ENCODE results near the gene C1orf50. TPM values are rescaled to one million over a fixed set of nuclear protein-coding genes. Genes with fewer than 3 reads are reported as not detected.

The C1orf50 gene
- total RNA-seq, 1 donor from 2014 or later, result 6.1 TPM

DNA sequence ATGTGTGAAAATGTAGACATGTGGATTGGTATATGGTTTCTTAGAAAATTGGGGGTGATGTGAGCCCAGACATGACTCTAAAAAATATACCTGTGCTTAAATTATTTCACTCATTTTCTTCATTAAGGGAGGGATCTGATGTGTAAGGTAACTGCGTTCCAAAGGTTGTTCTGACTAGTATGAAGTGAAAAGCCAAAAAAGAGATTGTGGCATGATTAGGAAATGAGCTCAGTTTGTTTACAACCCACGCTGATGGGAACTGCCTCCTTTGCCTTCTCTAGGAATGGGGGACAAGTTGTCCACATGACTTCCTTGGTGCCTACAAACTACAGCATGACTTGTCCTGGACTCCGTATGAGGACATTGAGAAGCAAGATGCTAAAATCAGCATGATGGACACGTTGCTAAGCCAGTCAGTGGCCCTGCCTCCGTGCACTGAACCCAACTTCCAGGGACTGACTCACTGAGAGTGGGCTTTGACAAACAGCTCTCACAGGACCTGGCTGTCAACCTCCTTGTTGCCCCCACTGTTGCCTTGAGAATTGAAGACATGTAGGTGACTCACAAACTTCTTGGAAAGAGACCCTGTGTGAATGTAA lies 8.0 kb downstream of the C1orf50 start:
- no peaks in the 10 kb centered on the region for H3K9me3 ChIP-seq
- peaks cover 48% of the 10 kb centered on the region for H3K36me3 ChIP-seq
- no peak for ATAC-seq
- no peak overlapping the region for H3K27ac ChIP-seq
- H3K4me3 ChIP-seq, result no peak overlapping the region
- no peak for DNase-seq
- intact Hi-C loops (cut with DNase I), result no loop called here
- no peaks in the 10 kb centered on the region for H3K27me3 ChIP-seq
- H3K4me1 ChIP-seq, result no peaks in the 10 kb centered on the region
- TF ChIP-seq, protein P1, sequence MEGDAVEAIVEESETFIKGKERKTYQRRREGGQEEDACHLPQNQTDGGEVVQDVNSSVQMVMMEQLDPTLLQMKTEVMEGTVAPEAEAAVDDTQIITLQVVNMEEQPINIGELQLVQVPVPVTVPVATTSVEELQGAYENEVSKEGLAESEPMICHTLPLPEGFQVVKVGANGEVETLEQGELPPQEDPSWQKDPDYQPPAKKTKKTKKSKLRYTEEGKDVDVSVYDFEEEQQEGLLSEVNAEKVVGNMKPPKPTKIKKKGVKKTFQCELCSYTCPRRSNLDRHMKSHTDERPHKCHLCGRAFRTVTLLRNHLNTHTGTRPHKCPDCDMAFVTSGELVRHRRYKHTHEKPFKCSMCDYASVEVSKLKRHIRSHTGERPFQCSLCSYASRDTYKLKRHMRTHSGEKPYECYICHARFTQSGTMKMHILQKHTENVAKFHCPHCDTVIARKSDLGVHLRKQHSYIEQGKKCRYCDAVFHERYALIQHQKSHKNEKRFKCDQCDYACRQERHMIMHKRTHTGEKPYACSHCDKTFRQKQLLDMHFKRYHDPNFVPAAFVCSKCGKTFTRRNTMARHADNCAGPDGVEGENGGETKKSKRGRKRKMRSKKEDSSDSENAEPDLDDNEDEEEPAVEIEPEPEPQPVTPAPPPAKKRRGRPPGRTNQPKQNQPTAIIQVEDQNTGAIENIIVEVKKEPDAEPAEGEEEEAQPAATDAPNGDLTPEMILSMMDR (IDR thresholded peaks at IDR 0.05), result no peak

DNA sequence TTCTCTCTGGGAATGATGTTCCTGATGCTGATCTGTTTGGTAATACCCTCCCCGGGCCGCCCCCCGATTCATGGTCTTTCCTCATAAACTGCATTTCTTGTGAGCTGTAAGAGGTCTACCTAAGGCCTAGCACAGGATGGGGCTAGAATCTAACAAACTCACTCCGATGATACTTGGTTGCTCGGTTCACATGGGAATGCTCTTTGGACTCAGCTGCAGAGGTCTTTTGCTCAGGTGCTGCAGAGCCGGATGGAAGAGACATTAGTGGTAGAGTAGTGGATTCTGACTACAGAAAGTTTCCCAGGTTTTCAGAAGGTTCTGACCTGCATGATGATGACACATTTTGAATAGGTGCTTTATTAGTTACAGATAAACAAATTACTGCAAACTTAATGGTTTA lies 9.5 kb downstream of the C1orf50 start:
- ATAC-seq, result no peak
- peaks cover 54% of the 10 kb centered on the region for H3K36me3 ChIP-seq

DNA sequence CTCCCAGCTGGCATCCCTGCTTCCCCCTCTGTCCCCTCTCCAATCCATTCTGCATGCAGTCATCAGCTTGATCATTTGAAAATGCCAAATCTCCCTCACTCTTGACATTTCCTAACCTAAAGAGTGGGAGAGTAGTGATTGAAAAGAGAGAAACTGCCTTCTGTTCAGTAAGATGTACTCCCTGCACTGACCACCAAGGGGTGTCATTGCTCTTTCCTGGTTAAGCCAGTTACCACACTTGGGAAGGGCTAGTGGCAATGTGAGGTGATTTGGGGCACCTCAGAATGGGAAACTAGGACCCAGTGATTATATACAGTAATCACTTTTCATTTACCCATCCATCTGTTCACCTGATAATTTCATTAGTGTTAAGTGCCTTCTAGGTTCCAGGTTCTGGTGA lies 10.8 kb downstream of the C1orf50 start:
- DNase-seq, result no peak
- Histone ChIP-seq H3K9me3 (no peaks in the 10 kb centered on the region), H3K4me3 (no peak overlapping the region), H3K4me1 (no peaks in the 10 kb centered on the region), H3K36me3 (peaks cover 58% of the 10 kb centered on the region), H3K27me3 (no peaks in the 10 kb centered on the region), H3K27ac (no peak overlapping the region)
- TF ChIP-seq, protein P1 (IDR thresholded peaks at IDR 0.05), result peak; percentile 54
- peak; percentile 78 for ATAC-seq
- intact Hi-C loops (cut with DNase I), result no loop called here

More for the DNA sequence above, 9.5 kb downstream of the C1orf50 start:
- no peaks in the 10 kb centered on the region for H3K27me3 ChIP-seq
- no peaks in the 10 kb centered on the region for H3K4me1 ChIP-seq
- TF ChIP-seq, protein P1 (IDR thresholded peaks at IDR 0.05), result no peak
- no peaks in the 10 kb centered on the region for H3K9me3 ChIP-seq
- H3K4me3 ChIP-seq, result no peak overlapping the region
- H3K27ac ChIP-seq, result no peak overlapping the region
- intact Hi-C loops (cut with DNase I), result no loop called here
- no peak for DNase-seq

DNA sequence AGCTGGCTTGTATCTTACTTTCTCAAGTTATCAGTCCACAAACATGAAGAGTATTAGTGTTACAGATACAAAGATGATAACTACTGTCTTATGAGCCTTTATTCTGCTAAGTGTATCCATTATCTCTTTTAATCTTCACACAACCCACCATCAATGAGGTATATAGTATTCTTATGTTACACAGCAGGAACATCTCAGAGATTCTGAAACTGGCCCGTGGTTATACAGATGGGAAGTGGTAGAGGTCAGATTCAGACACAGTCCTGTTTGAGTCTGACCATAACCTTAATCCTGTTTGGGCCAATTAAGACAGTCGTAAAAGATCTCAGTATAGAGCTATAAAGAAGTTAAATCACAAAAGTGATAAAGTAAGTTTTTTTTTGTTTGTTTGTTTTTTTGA lies 12.7 kb downstream of the C1orf50 start:
- TF ChIP-seq, protein P1 (IDR thresholded peaks at IDR 0.05), result no peak
- peaks cover 43% of the 10 kb centered on the region for H3K36me3 ChIP-seq
- H3K27me3 ChIP-seq, result no peaks in the 10 kb centered on the region
- peaks cover under 1% of the 10 kb centered on the region for H3K4me1 ChIP-seq
- no peaks in the 10 kb centered on the region for H3K9me3 ChIP-seq
- DNase-seq (no peak), ATAC-seq (no peak)
- H3K4me3 ChIP-seq, result no peak overlapping the region
- H3K27ac ChIP-seq, result no peak overlapping the region
- intact Hi-C loops (cut with DNase I), result no loop called here

DNA sequence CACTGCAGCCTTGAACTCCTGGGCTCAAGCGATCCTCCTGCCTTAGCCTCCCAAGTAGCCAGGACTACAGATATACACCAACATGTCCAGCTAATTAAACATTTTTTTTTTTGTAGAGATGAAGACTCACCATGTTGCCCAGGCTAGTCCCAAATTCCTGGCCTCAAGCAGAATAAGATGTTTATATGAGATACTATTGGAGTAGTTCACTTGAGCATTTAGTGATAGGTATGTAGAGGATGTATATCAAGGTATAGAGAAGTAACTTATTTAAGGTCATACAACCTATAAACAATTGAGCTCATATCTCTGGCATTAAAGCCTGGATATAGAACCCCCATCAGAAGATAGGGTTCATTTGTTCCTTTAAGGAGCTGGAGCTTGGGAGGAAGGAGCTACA lies 13.1 kb downstream of the C1orf50 start:
- no peak for ATAC-seq
- TF ChIP-seq, protein P1 (IDR thresholded peaks at IDR 0.05), result no peak

DNA sequence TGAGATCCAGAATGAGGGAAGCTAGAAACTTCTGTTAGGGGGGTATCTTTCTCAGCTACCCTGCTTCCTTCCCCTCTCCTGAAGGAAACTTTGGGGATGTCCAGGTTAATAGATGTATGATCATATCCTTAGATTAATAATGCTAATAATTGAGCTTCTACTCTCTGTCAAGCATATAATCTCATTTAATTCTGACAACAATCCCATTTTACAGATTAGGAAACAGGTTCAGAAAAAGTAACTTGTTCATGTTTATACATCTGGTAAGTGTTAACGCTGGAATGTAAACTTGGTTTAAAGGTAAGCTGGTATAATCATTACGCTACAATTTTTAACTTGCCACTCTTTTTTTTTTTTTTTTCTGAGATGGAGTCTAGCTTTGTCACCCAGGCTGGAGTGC lies 16.0 kb downstream of the C1orf50 start:
- H3K36me3 ChIP-seq, result peaks cover 10% of the 10 kb centered on the region

More for the DNA sequence above, 13.1 kb downstream of the C1orf50 start:
- DNase-seq, result no peak
- H3K4me3 ChIP-seq, result no peak overlapping the region
- peaks cover 39% of the 10 kb centered on the region for H3K36me3 ChIP-seq
- intact Hi-C loops (cut with DNase I), result no loop called here
- H3K27ac ChIP-seq, result no peak overlapping the region
- H3K27me3 ChIP-seq, result no peaks in the 10 kb centered on the region
- no peaks in the 10 kb centered on the region for H3K9me3 ChIP-seq
- peaks cover 5% of the 10 kb centered on the region for H3K4me1 ChIP-seq

More for the DNA sequence above, 16.0 kb downstream of the C1orf50 start:
- TF ChIP-seq, protein P1 (IDR thresholded peaks at IDR 0.05), result no peak
- no peaks in the 10 kb centered on the region for H3K9me3 ChIP-seq
- ATAC-seq (no peak), DNase-seq (no peak)
- no peaks in the 10 kb centered on the region for H3K27me3 ChIP-seq
- H3K4me3 ChIP-seq, result no peak overlapping the region
- peaks cover 9% of the 10 kb centered on the region for H3K4me1 ChIP-seq
- intact Hi-C loops (cut with DNase I), result no loop called here
- no peak overlapping the region for H3K27ac ChIP-seq
